Measurements from ENCODE around the gene ID2.

The ID2 gene

DNA sequence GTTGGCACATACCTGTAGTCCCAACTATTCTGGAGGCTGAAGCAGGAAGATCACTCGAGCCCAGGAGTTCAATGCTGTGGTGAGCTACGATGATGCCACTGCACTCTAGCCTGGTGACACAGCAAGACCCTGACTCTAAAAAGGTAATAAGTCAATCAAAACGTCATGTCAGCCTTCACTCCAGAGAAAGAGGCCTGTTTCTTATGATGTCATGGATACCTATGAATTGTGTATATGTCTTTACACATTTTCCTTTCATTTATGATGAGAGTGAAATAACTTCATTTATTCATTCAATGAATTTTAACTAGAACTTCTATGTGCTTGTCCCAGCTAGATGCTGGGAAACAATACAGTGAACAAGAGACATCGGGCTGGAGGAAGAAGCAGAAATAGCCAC lies 25.0 kb upstream of the ID2 start:
- no CpG with 5 or more reads among the region's 4 CpGs for WGBS (ENCODE audit: extremely low coverage, insufficient coverage, low lambda C conversion rate)

DNA sequence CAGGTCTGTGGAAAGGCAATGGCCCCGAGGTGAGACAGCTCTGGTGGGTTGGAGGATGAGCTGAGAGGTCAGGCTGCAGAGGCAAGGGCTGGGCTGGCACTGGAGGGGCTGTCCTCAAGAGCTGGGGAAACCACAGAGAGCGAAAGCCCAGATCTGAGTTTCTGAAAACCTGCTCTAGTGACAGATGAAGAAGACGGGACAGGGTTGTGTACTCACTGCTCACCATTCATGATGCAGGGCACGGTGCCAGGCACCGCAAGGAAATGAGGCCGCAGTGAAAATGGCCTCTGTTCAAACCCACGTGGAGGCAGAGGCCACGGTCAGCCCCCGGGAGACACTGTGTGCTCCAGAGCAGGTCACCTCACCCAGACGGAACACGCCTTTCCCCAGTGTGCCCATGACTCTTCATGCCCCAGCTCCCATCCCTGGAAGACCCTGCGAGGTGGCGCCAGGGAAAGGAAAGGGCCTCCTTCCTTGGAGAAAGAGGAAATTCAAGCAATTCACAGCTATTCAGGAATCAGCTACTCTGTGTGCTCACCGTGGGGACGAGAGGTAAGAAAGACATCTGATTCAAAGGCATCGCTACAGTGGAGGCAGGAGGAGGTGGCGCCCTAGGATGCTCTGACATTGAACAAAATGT lies 24.3 kb upstream of the ID2 start:
- no peak overlapping the region for H3K4ac ChIP-seq (ENCODE audit: low read depth, low read length)
- H4K8ac ChIP-seq (ENCODE audit: low read depth, low read length) = no peak overlapping the region
- H3K9ac ChIP-seq (ENCODE audit: low read length) = no peak overlapping the region
- no peaks in the 10 kb centered on the region for H3K36me3 ChIP-seq (ENCODE audit: control insufficient read depth, insufficient read depth, low read length)
- no peak overlapping the region for H4K5ac ChIP-seq (ENCODE audit: low read length)
- H3K79me1 ChIP-seq (ENCODE audit: low read length) = no peaks in the 10 kb centered on the region
- no peak overlapping the region for H3K4me3 ChIP-seq (ENCODE audit: low read length)
- H2BK5ac ChIP-seq (ENCODE audit: low read length) = no peak overlapping the region
- H3K4me1 ChIP-seq (ENCODE audit: control insufficient read depth, low read depth, low read length) = no peaks in the 10 kb centered on the region
- WGBS (ENCODE audit: extremely low coverage, insufficient coverage, low lambda C conversion rate) = no CpG with 5 or more reads among the region's 17 CpGs
- H2AK5ac ChIP-seq (ENCODE audit: low read length) = no peak overlapping the region
- H3K4me2 ChIP-seq (ENCODE audit: low read length) = no peak overlapping the region
- no peak overlapping the region for H2BK120ac ChIP-seq (ENCODE audit: low read depth, low read length)
- no peak overlapping the region for H3K18ac ChIP-seq (ENCODE audit: low read length)
- no peak overlapping the region for H3K56ac ChIP-seq (ENCODE audit: low read length)
- H3K79me2 ChIP-seq (ENCODE audit: control insufficient read depth, insufficient read depth, low read length) = no peaks in the 10 kb centered on the region
- H2BK15ac ChIP-seq (replicated peaks; ENCODE audit: low read depth) = no peak overlapping the region
- H3K27me3 ChIP-seq (ENCODE audit: insufficient read depth, low read length, poor library complexity) = no peaks in the 10 kb centered on the region
- no peak overlapping the region for H3K27ac ChIP-seq (ENCODE audit: low read depth, low read length)
- no peak overlapping the region for H3K23ac ChIP-seq (ENCODE audit: low read length)
- DNase-seq = no peak

More for the DNA sequence above, 25.0 kb upstream of the ID2 start:
- no peaks in the 10 kb centered on the region for H3K36me3 ChIP-seq (ENCODE audit: control insufficient read depth, insufficient read depth, low read length)
- no peak overlapping the region for H3K9ac ChIP-seq (ENCODE audit: low read length)
- H2AK5ac ChIP-seq (ENCODE audit: low read length) = no peak overlapping the region
- no peak overlapping the region for H3K4me3 ChIP-seq (ENCODE audit: low read length)
- no peak overlapping the region for H3K23ac ChIP-seq (ENCODE audit: low read length)
- H4K5ac ChIP-seq (ENCODE audit: low read length) = no peak overlapping the region
- DNase-seq = no peak
- no peaks in the 10 kb centered on the region for H3K79me1 ChIP-seq (ENCODE audit: low read length)
- H3K56ac ChIP-seq (ENCODE audit: low read length) = no peak overlapping the region
- no peak overlapping the region for H3K27ac ChIP-seq (ENCODE audit: low read depth, low read length)
- no peak overlapping the region for H2BK15ac ChIP-seq (replicated peaks; ENCODE audit: low read depth)
- no peak overlapping the region for H2BK120ac ChIP-seq (ENCODE audit: low read depth, low read length)
- no peaks in the 10 kb centered on the region for H3K27me3 ChIP-seq (ENCODE audit: insufficient read depth, low read length, poor library complexity)
- no peaks in the 10 kb centered on the region for H3K79me2 ChIP-seq (ENCODE audit: control insufficient read depth, insufficient read depth, low read length)
- H3K4me1 ChIP-seq (ENCODE audit: control insufficient read depth, low read depth, low read length) = no peaks in the 10 kb centered on the region
- no peak overlapping the region for H3K4ac ChIP-seq (ENCODE audit: low read depth, low read length)
- no peak overlapping the region for H4K8ac ChIP-seq (ENCODE audit: low read depth, low read length)
- H2BK5ac ChIP-seq (ENCODE audit: low read length) = no peak overlapping the region
- H3K18ac ChIP-seq (ENCODE audit: low read length) = no peak overlapping the region
- H3K4me2 ChIP-seq (ENCODE audit: low read length) = no peak overlapping the region

GRCh38 chr2:8658064-8658862 lies 23.6 kb upstream of the ID2 start:
- H3K9ac ChIP-seq (ENCODE audit: low read length) = no peak overlapping the region
- no peak overlapping the region for H3K27ac ChIP-seq (ENCODE audit: low read depth, low read length)
- H3K18ac ChIP-seq (ENCODE audit: low read length) = no peak overlapping the region
- no peak overlapping the region for H3K4ac ChIP-seq (ENCODE audit: low read depth, low read length)
- H3K4me2 ChIP-seq (ENCODE audit: low read length) = no peak overlapping the region
- no peak overlapping the region for H2AK5ac ChIP-seq (ENCODE audit: low read length)
- H2BK5ac ChIP-seq (ENCODE audit: low read length) = no peak overlapping the region
- no peak overlapping the region for H4K8ac ChIP-seq (ENCODE audit: low read depth, low read length)
- H3K27me3 ChIP-seq (ENCODE audit: insufficient read depth, low read length, poor library complexity) = no peaks in the 10 kb centered on the region
- DNase-seq = no peak
- H3K4me1 ChIP-seq (ENCODE audit: control insufficient read depth, low read depth, low read length) = no peaks in the 10 kb centered on the region
- H2BK15ac ChIP-seq (replicated peaks; ENCODE audit: low read depth) = no peak overlapping the region
- no peaks in the 10 kb centered on the region for H3K36me3 ChIP-seq (ENCODE audit: control insufficient read depth, insufficient read depth, low read length)
- no peak overlapping the region for H3K4me3 ChIP-seq (ENCODE audit: low read length)
- no peak overlapping the region for H3K23ac ChIP-seq (ENCODE audit: low read length)
- H3K56ac ChIP-seq (ENCODE audit: low read length) = no peak overlapping the region
- no peak overlapping the region for H4K5ac ChIP-seq (ENCODE audit: low read length)
- H3K79me2 ChIP-seq (ENCODE audit: control insufficient read depth, insufficient read depth, low read length) = no peaks in the 10 kb centered on the region
- no CpG with 5 or more reads among the region's 22 CpGs for WGBS (ENCODE audit: extremely low coverage, insufficient coverage, low lambda C conversion rate)
- H2BK120ac ChIP-seq (ENCODE audit: low read depth, low read length) = no peak overlapping the region
- H3K79me1 ChIP-seq (ENCODE audit: low read length) = no peaks in the 10 kb centered on the region

DNA sequence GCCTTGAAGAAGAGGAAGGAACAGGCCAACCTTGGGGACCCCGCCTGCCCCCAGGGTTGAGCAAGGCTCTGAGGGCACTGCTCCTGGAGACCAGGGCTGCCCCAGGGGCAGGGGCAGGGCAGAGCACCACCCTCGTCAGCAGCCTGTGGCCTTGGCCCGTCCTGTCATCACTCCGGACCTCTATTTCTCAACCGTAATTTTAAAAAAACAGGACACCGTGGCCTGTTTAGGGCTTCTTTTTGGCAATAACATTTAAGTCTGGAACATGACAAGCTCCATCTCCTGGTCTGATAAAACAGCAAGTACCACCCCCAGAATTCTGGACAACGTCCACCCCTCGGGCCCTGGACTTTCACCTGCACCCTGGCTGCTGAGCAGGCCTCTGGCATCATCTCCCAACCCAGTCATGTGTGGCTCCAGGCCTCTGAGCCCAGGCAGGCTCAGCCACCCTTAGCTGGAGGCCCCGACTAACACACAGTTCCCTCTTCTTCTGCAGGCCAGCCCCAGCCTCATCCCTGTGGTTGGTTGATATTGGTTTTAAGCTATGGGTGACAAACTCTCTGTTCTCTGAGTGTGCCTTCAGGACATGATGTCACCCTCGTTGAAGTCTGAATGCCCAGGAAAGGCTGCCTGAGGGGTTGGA lies 22.6 kb upstream of the ID2 start:
- Histone ChIP-seq H4K5ac (ENCODE audit: low read length) (no peak overlapping the region), H3K4ac (ENCODE audit: low read depth, low read length) (no peak overlapping the region), H3K27ac (ENCODE audit: low read depth, low read length) (no peak overlapping the region), H2BK15ac (replicated peaks; ENCODE audit: low read depth) (no peak overlapping the region), H2BK5ac (ENCODE audit: low read length) (no peak overlapping the region), H3K4me2 (ENCODE audit: low read length) (no peak overlapping the region), H3K79me1 (ENCODE audit: low read length) (no peaks in the 10 kb centered on the region), H3K18ac (ENCODE audit: low read length) (no peak overlapping the region), H4K8ac (ENCODE audit: low read depth, low read length) (no peak overlapping the region), H2BK120ac (ENCODE audit: low read depth, low read length) (no peak overlapping the region), H3K9ac (ENCODE audit: low read length) (no peak overlapping the region), H3K27me3 (ENCODE audit: insufficient read depth, low read length, poor library complexity) (no peaks in the 10 kb centered on the region), H3K23ac (ENCODE audit: low read length) (no peak overlapping the region), H3K79me2 (ENCODE audit: control insufficient read depth, insufficient read depth, low read length) (no peaks in the 10 kb centered on the region), H3K56ac (ENCODE audit: low read length) (no peak overlapping the region), H2AK5ac (ENCODE audit: low read length) (no peak overlapping the region), H3K36me3 (ENCODE audit: control insufficient read depth, insufficient read depth, low read length) (no peaks in the 10 kb centered on the region), H3K4me1 (ENCODE audit: control insufficient read depth, low read depth, low read length) (no peaks in the 10 kb centered on the region), H3K4me3 (ENCODE audit: low read length) (no peak overlapping the region)
- no peak for DNase-seq
- WGBS (ENCODE audit: extremely low coverage, insufficient coverage, low lambda C conversion rate) = no CpG with 5 or more reads among the region's 10 CpGs

DNA sequence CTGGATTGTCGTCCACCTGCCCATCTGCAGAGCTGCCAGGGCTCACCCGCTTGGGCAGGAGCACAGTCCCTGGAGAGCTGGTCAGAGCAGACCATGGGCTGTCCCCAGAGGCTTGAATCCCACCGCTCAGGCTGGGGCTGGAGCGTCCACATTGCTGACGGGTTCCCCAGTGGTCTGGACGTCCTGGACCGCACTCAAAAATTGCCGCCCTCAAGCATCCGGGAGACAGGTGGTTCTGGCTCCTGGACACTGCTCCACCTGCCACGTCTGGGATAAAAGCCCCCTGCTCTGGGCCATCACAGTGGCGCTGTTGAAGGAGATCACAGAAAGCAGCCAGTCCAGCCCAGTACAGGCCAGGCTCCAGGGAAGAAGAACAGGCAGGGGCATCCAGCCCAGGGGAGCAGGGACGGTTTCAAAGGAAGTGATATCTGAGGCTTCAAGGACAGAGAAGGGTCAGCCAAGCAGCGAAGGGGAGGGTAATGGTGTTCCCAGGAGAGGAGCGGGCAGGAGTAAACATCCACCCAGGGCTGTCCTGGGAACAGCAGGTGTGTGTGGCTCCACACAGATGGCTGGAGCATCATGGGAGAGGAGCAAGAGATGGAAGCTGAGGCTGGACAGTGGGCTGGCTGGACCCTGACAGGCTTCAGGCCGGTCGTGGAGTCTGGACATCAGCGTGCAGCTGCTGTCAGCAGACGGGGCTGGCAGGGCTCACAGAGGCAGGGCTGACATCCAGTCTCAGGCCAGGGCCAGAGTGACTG lies 21.9 kb upstream of the ID2 start:
- no peak overlapping the region for H3K56ac ChIP-seq (ENCODE audit: low read length)
- H2BK5ac ChIP-seq (ENCODE audit: low read length) = no peak overlapping the region
- no peaks in the 10 kb centered on the region for H3K36me3 ChIP-seq (ENCODE audit: control insufficient read depth, insufficient read depth, low read length)
- no peaks in the 10 kb centered on the region for H3K79me1 ChIP-seq (ENCODE audit: low read length)
- no peak overlapping the region for H3K4me3 ChIP-seq (ENCODE audit: low read length)
- no peak for DNase-seq
- no peaks in the 10 kb centered on the region for H3K27me3 ChIP-seq (ENCODE audit: insufficient read depth, low read length, poor library complexity)
- no peak overlapping the region for H4K5ac ChIP-seq (ENCODE audit: low read length)
- no peaks in the 10 kb centered on the region for H3K79me2 ChIP-seq (ENCODE audit: control insufficient read depth, insufficient read depth, low read length)
- H3K4me1 ChIP-seq (ENCODE audit: control insufficient read depth, low read depth, low read length) = no peaks in the 10 kb centered on the region
- no peak overlapping the region for H3K27ac ChIP-seq (ENCODE audit: low read depth, low read length)
- H3K4ac ChIP-seq (ENCODE audit: low read depth, low read length) = no peak overlapping the region
- H2AK5ac ChIP-seq (ENCODE audit: low read length) = no peak overlapping the region
- H3K4me2 ChIP-seq (ENCODE audit: low read length) = no peak overlapping the region
- H2BK15ac ChIP-seq (replicated peaks; ENCODE audit: low read depth) = no peak overlapping the region
- no peak overlapping the region for H3K23ac ChIP-seq (ENCODE audit: low read length)
- no peak overlapping the region for H2BK120ac ChIP-seq (ENCODE audit: low read depth, low read length)
- no peak overlapping the region for H3K18ac ChIP-seq (ENCODE audit: low read length)
- no peak overlapping the region for H4K8ac ChIP-seq (ENCODE audit: low read depth, low read length)
- H3K9ac ChIP-seq (ENCODE audit: low read length) = no peak overlapping the region
- WGBS (ENCODE audit: extremely low coverage, insufficient coverage, low lambda C conversion rate) = no CpG with 5 or more reads among the region's 18 CpGs

Measured in mesendoderm (in vitro differentiated cells).